ENCODE data around the gene LAGE3.

GRCh38 chrX:154439841-154440240 is 39.2 kb downstream of the LAGE3 start:
- no peak for TF ChIP-seq POLR2A (IDR thresholded peaks at IDR 0.05; ENCODE audit: low read depth, low read length)
- no peak for TF ChIP-seq CTCF (IDR thresholded peaks at IDR 0.05 in 2 of 3, conservative IDR thresholded peaks at IDR 0.05 in 1 of 3; ENCODE audit: control insufficient read depth in 2 of 3, extremely low read depth in 1 of 3, insufficient read depth in 1 of 3, low read depth in 3 of 3, low read length in 3 of 3)
- no peak for TF ChIP-seq KDM1A (IDR thresholded peaks at IDR 0.05; ENCODE audit: borderline replicate concordance)
- TF ChIP-seq MLLT1 (IDR thresholded peaks at IDR 0.05), result no peak
- TF ChIP-seq, protein P1, sequence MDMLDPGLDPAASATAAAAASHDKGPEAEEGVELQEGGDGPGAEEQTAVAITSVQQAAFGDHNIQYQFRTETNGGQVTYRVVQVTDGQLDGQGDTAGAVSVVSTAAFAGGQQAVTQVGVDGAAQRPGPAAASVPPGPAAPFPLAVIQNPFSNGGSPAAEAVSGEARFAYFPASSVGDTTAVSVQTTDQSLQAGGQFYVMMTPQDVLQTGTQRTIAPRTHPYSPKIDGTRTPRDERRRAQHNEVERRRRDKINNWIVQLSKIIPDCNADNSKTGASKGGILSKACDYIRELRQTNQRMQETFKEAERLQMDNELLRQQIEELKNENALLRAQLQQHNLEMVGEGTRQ (IDR thresholded peaks at IDR 0.05; ENCODE audit: borderline replicate concordance, low read depth, low read length), result no peak
- no peak for TF ChIP-seq MAX (IDR thresholded peaks at IDR 0.05; ENCODE audit: low read depth, low read length)
- TF ChIP-seq SMC3 (IDR thresholded peaks at IDR 0.05; ENCODE audit: borderline replicate concordance, low read length), result no peak
- no peak for TF ChIP-seq SREBF1 (IDR thresholded peaks at IDR 0.05; ENCODE audit: low read length)
- no peak for TF ChIP-seq PKNOX1 (IDR thresholded peaks at IDR 0.05)

Measured in GM12878 (cell line).